Mesendoderm (in vitro differentiated cells): ENCODE measurements around the gene WDR75.
"Not testable (repeated sequence)": the region's sequence is repeated elsewhere in the genome, so short reads cannot be mapped to it uniquely, and the experiment has no call there.

Source experiments
- DNase-seq: peaks from one replicate; pipeline ENCODE4 v3.0.0; 2013
- H2AK5ac ChIP-seq: 2 replicates; pipeline ENCODE4 v1.6.1; 2013; ENCODE audit warnings: low read length, inconsistent platforms
- H2BK120ac ChIP-seq: 2 replicates; pipeline ENCODE4 v1.6.1; 2013; ENCODE audit warnings: low read depth, mild to moderate bottlenecking, low read length, moderate library complexity, mixed read lengths
- H2BK15ac ChIP-seq: replicated peaks from 2 replicates; pipeline ENCODE4 v1.6.1; 2013; ENCODE audit warnings: low read depth, mild to moderate bottlenecking, moderate library complexity
- H2BK5ac ChIP-seq: 2 replicates; pipeline ENCODE4 v1.6.1; 2013; ENCODE audit warnings: low read length, inconsistent platforms
- H3K18ac ChIP-seq: 2 replicates; pipeline ENCODE4 v1.6.1; 2013; ENCODE audit warnings: mild to moderate bottlenecking, low read length, mixed read lengths
- H3K23ac ChIP-seq: one replicate; pipeline ENCODE4 v1.6.1; 2013; ENCODE audit warnings: low read length
- H3K27ac ChIP-seq: 2 replicates; pipeline ENCODE4 v1.5.1; 2013; ENCODE audit warnings: low read depth, mild to moderate bottlenecking, inconsistent platforms, low read length, moderate library complexity
- H3K27me3 ChIP-seq: 2 replicates; pipeline ENCODE4 v1.6.1; 2013; ENCODE audit warnings: low read length, control low read depth, mild to moderate bottlenecking, inconsistent platforms; ENCODE audit not compliant: insufficient read depth, poor library complexity
- H3K36me3 ChIP-seq: 2 replicates; pipeline ENCODE4 v1.6.1; 2013; ENCODE audit warnings: low read length, inconsistent platforms; ENCODE audit not compliant: control insufficient read depth, insufficient read depth
- H3K4ac ChIP-seq: one replicate; pipeline ENCODE4 v1.6.1; 2013; ENCODE audit warnings: low read depth, mild to moderate bottlenecking, low read length, moderate library complexity
- H3K4me1 ChIP-seq: 2 replicates; pipeline ENCODE4 v1.6.1; 2013; ENCODE audit warnings: low read depth, low read length, inconsistent platforms; ENCODE audit not compliant: control insufficient read depth
- H3K4me2 ChIP-seq: 2 replicates; pipeline ENCODE4 v1.6.1; 2013; ENCODE audit warnings: low read length
- H3K4me3 ChIP-seq: 2 replicates; pipeline ENCODE4 v1.5.1; 2013; ENCODE audit warnings: mild to moderate bottlenecking, low read length
- H3K56ac ChIP-seq: one replicate; pipeline ENCODE4 v1.6.1; 2013; ENCODE audit warnings: low read length
- H3K79me1 ChIP-seq: 2 replicates; pipeline ENCODE4 v1.6.1; 2013; ENCODE audit warnings: low read length, inconsistent platforms
- H3K79me2 ChIP-seq: 2 replicates; pipeline ENCODE4 v1.6.1; 2013; ENCODE audit warnings: mild to moderate bottlenecking, low read length; ENCODE audit not compliant: control insufficient read depth, insufficient read depth
- H3K9ac ChIP-seq: 2 replicates; pipeline ENCODE4 v1.6.1; 2013; ENCODE audit warnings: low read length, inconsistent platforms
- H4K5ac ChIP-seq: one replicate; pipeline ENCODE4 v1.6.1; 2013; ENCODE audit warnings: low read length
- H4K8ac ChIP-seq: one replicate; pipeline ENCODE4 v1.6.1; 2013; ENCODE audit warnings: low read depth, mild to moderate bottlenecking, control low read depth, low read length, moderate library complexity
- WGBS: extraction: QIAGEN DNeasy Blood & Tissue Kit; methylation state at CpG from one replicate; pipeline ENCODE4 v1.1.7; 2013; ENCODE audit warnings: low lambda C conversion rate, missing lambda C conversion rate; ENCODE audit not compliant: insufficient coverage; ENCODE audit errors: extremely low coverage; 5-methylcytosine and 5-hydroxymethylcytosine counted together

Gene WDR75

GRCh38 chr2:189477756-189478155, 36.5 kb downstream of the WDR75 start:
- Histone ChIP-seq H3K56ac (no peak overlapping the region), H2AK5ac (no peak overlapping the region), H3K79me2 (no peaks in the 10 kb centered on the region), H3K23ac (no peak overlapping the region), H3K27ac (no peak overlapping the region), H2BK15ac (no peak overlapping the region), H4K5ac (no peak overlapping the region), H3K4me3 (no peak overlapping the region), H2BK5ac (no peak overlapping the region), H2BK120ac (no peak overlapping the region), H4K8ac (no peak overlapping the region), H3K27me3 (no peaks in the 10 kb centered on the region), H3K4me2 (no peak overlapping the region), H3K9ac (no peak overlapping the region), H3K36me3 (peaks cover 5% of the 10 kb centered on the region), H3K18ac (no peak overlapping the region), H3K4me1 (no peaks in the 10 kb centered on the region), H3K4ac (no peak overlapping the region), H3K79me1 (no peaks in the 10 kb centered on the region)
- WGBS: no CpG with 5 or more reads among the region's 1 CpG
- no peak for DNase-seq

GRCh38 chr2:189478289-189478688, 37.0 kb downstream of the WDR75 start:
- WGBS: no CpG with 5 or more reads among the region's 5 CpGs
- H3K9ac ChIP-seq, H3K18ac ChIP-seq, H2BK120ac ChIP-seq, H3K4me2 ChIP-seq, H3K4me1 ChIP-seq, H4K5ac ChIP-seq, H3K36me3 ChIP-seq, H3K79me2 ChIP-seq, H2BK5ac ChIP-seq, DNase-seq, H3K4me3 ChIP-seq, H3K27ac ChIP-seq, H3K23ac ChIP-seq, H2AK5ac ChIP-seq, H3K27me3 ChIP-seq, H3K56ac ChIP-seq, H3K79me1 ChIP-seq, H3K4ac ChIP-seq, H2BK15ac ChIP-seq, H4K8ac ChIP-seq: not testable (repeated sequence)

GRCh38 chr2:189481071-189481470, 39.8 kb downstream of the WDR75 start:
- no peak overlapping the region for H3K4me3 ChIP-seq
- H3K79me1 ChIP-seq: no peaks in the 10 kb centered on the region
- H3K4me2 ChIP-seq: no peak overlapping the region
- no peaks in the 10 kb centered on the region for H3K27me3 ChIP-seq
- H3K56ac ChIP-seq: no peak overlapping the region
- no peak overlapping the region for H3K9ac ChIP-seq
- H3K36me3 ChIP-seq: no peaks in the 10 kb centered on the region
- no peak overlapping the region for H4K8ac ChIP-seq
- H2BK5ac ChIP-seq: no peak overlapping the region
- no CpG with 5 or more reads among the region's 1 CpG for WGBS
- H2AK5ac ChIP-seq: no peak overlapping the region
- no peak for DNase-seq
- no peak overlapping the region for H3K18ac ChIP-seq
- no peak overlapping the region for H3K27ac ChIP-seq
- H3K4me1 ChIP-seq: no peaks in the 10 kb centered on the region
- no peak overlapping the region for H2BK15ac ChIP-seq
- H2BK120ac ChIP-seq: no peak overlapping the region
- no peak overlapping the region for H3K23ac ChIP-seq
- H3K79me2 ChIP-seq: no peaks in the 10 kb centered on the region
- H3K4ac ChIP-seq: no peak overlapping the region
- H4K5ac ChIP-seq: no peak overlapping the region

GRCh38 chr2:189483571-189483970, 42.3 kb downstream of the WDR75 start:
- H3K4ac ChIP-seq: no peak overlapping the region
- peak overlapping the region; percentile 48 for H3K23ac ChIP-seq
- no peaks in the 10 kb centered on the region for H3K36me3 ChIP-seq
- no peak overlapping the region for H4K8ac ChIP-seq
- no peaks in the 10 kb centered on the region for H3K27me3 ChIP-seq
- H2BK120ac ChIP-seq: no peak overlapping the region
- WGBS: no CpG with 5 or more reads among the region's 4 CpGs
- H3K79me2 ChIP-seq: no peaks in the 10 kb centered on the region
- H3K4me2 ChIP-seq: no peak overlapping the region
- no peak overlapping the region for H3K9ac ChIP-seq
- no peak overlapping the region for H3K27ac ChIP-seq
- H2AK5ac ChIP-seq: no peak overlapping the region
- no peaks in the 10 kb centered on the region for H3K4me1 ChIP-seq
- DNase-seq: no peak
- H3K4me3 ChIP-seq: no peak overlapping the region
- H2BK15ac ChIP-seq: no peak overlapping the region
- no peaks in the 10 kb centered on the region for H3K79me1 ChIP-seq
- H2BK5ac ChIP-seq: no peak overlapping the region
- H4K5ac ChIP-seq: no peak overlapping the region
- H3K56ac ChIP-seq: no peak overlapping the region
- no peak overlapping the region for H3K18ac ChIP-seq

GRCh38 chr2:189483980-189484740, 42.9 kb downstream of the WDR75 start:
- DNase-seq: no peak
- H3K4me3 ChIP-seq: no peak overlapping the region
- H3K36me3 ChIP-seq: no peaks in the 10 kb centered on the region
- H3K23ac ChIP-seq: peak overlapping the region; percentile 48
- no peak overlapping the region for H2BK15ac ChIP-seq
- no peak overlapping the region for H3K56ac ChIP-seq
- H3K79me2 ChIP-seq: no peaks in the 10 kb centered on the region
- H3K27ac ChIP-seq: no peak overlapping the region
- no peak overlapping the region for H2BK5ac ChIP-seq
- no peak overlapping the region for H3K4ac ChIP-seq
- no CpG with 5 or more reads among the region's 10 CpGs for WGBS
- H3K4me2 ChIP-seq: no peak overlapping the region
- H4K8ac ChIP-seq: no peak overlapping the region
- H3K4me1 ChIP-seq: no peaks in the 10 kb centered on the region
- H3K9ac ChIP-seq: no peak overlapping the region
- no peaks in the 10 kb centered on the region for H3K27me3 ChIP-seq
- H4K5ac ChIP-seq: no peak overlapping the region
- H2BK120ac ChIP-seq: no peak overlapping the region
- H3K79me1 ChIP-seq: no peaks in the 10 kb centered on the region
- no peak overlapping the region for H3K18ac ChIP-seq
- no peak overlapping the region for H2AK5ac ChIP-seq

GRCh38 chr2:189485146-189485545, 43.9 kb downstream of the WDR75 start:
- no peak overlapping the region for H4K5ac ChIP-seq
- H3K36me3 ChIP-seq: no peaks in the 10 kb centered on the region
- no peak overlapping the region for H3K56ac ChIP-seq
- no CpG with 5 or more reads among the region's 2 CpGs for WGBS
- DNase-seq: no peak
- no peak overlapping the region for H3K4ac ChIP-seq
- H3K23ac ChIP-seq: no peak overlapping the region
- H3K79me1 ChIP-seq: no peaks in the 10 kb centered on the region
- no peak overlapping the region for H2BK5ac ChIP-seq
- no peak overlapping the region for H3K4me3 ChIP-seq
- H3K27me3 ChIP-seq: no peaks in the 10 kb centered on the region
- no peak overlapping the region for H3K18ac ChIP-seq
- H3K27ac ChIP-seq: no peak overlapping the region
- no peak overlapping the region for H4K8ac ChIP-seq
- no peak overlapping the region for H2AK5ac ChIP-seq
- no peak overlapping the region for H2BK15ac ChIP-seq
- no peaks in the 10 kb centered on the region for H3K79me2 ChIP-seq
- H2BK120ac ChIP-seq: no peak overlapping the region
- no peak overlapping the region for H3K4me2 ChIP-seq
- no peak overlapping the region for H3K9ac ChIP-seq
- no peaks in the 10 kb centered on the region for H3K4me1 ChIP-seq
